Endothelial cell (in vitro differentiated cells): ENCODE results near the gene AP2A2. TPM values are rescaled to one million over a fixed set of nuclear protein-coding genes. Genes with fewer than 3 reads are reported as not detected.
"Not testable (repeated sequence)": the region's sequence is repeated elsewhere in the genome, so short reads cannot be mapped to it uniquely, and the experiment has no call there.

Experiments used
- DNase-seq: peaks from one replicate; pipeline ENCODE4 v3.0.0; 2021; ENCODE audit warnings: low spot score
- H3K27ac Mint-ChIP-seq: one replicate; pipeline ENCODE4 v1.8.0; 2021; ENCODE audit warnings: mixed read lengths, inconsistent platforms; ENCODE audit not compliant: unreplicated experiment
- H3K27me3 Mint-ChIP-seq: one replicate; pipeline ENCODE4 v1.8.0; 2021; ENCODE audit warnings: mild to moderate bottlenecking, moderate library complexity, mixed read lengths, inconsistent platforms; ENCODE audit not compliant: unreplicated experiment
- H3K36me3 Mint-ChIP-seq: one replicate; pipeline ENCODE4 v1.8.0; 2021; ENCODE audit warnings: mild to moderate bottlenecking, low read depth, mixed read lengths, inconsistent platforms; ENCODE audit not compliant: unreplicated experiment
- H3K4me1 Mint-ChIP-seq: one replicate; pipeline ENCODE4 v1.8.0; 2021; ENCODE audit warnings: mild to moderate bottlenecking, mixed read lengths, inconsistent platforms; ENCODE audit not compliant: unreplicated experiment
- H3K4me3 Mint-ChIP-seq: one replicate; pipeline ENCODE4 v1.8.0; 2021; ENCODE audit warnings: mild to moderate bottlenecking, mixed read lengths, inconsistent platforms; ENCODE audit not compliant: unreplicated experiment
- H3K9me3 Mint-ChIP-seq: one replicate; pipeline ENCODE4 v1.8.0; 2021; ENCODE audit warnings: mixed read lengths, inconsistent platforms; ENCODE audit not compliant: unreplicated experiment
- CTCF ChIP-seq: fragments of 200-600 bp; sonication (generic); IDR thresholded peaks from one replicate; pipeline ENCODE4 v1.5.0; 2021; ENCODE audit warnings: antibody characterized with exemption; ENCODE audit not compliant: unreplicated experiment
- total RNA-seq: library from RNA; stranded (reverse); fragmentation: NEBNext Ultra II Directional; extraction: Animal tissue kit (Norgen Biotek cat#: 25700); gene quantifications from one replicate; pipeline ENCODE4 v1.2.1, GENCODE V29; 2021; ENCODE audit not compliant: unreplicated experiment

The AP2A2 gene
- total RNA-seq, 1 donor from 2014 or later = 287 TPM

GRCh38 chr11:1015826-1016545 lies 90.3 kb downstream of the AP2A2 start:
- peaks cover 53% of the 10 kb centered on the region for H3K27me3 Mint-ChIP-seq

GRCh38 chr11:1016610-1017126 lies 91.0 kb downstream of the AP2A2 start:
- Mint-ChIP-seq H3K4me3 (peak overlapping the region; percentile 65), H3K27ac (peak overlapping the region; percentile 58), H3K36me3 (peaks cover 46% of the 10 kb centered on the region), H3K27me3 (peaks cover 50% of the 10 kb centered on the region), H3K4me1 (peaks cover 28% of the 10 kb centered on the region)
- not testable (repeated sequence) for DNase-seq, H3K9me3 Mint-ChIP-seq

More at GRCh38 chr11:1015826-1016545, 90.3 kb downstream of the AP2A2 start:
- TF ChIP-seq CTCF = no peak
- Mint-ChIP-seq H3K27ac (peak overlapping the region; percentile 58), H3K4me1 (peaks cover 28% of the 10 kb centered on the region), H3K36me3 (peaks cover 50% of the 10 kb centered on the region), H3K4me3 (peak overlapping the region; percentile 65), H3K9me3 (peaks cover 9% of the 10 kb centered on the region)
- DNase-seq = no peak

- no peak for DNase-seq
- no peak for TF ChIP-seq CTCF
- peaks cover 40% of the 10 kb centered on the region for H3K36me3 Mint-ChIP-seq
- H3K27me3 Mint-ChIP-seq = peaks cover 45% of the 10 kb centered on the region
- peaks cover 9% of the 10 kb centered on the region for H3K9me3 Mint-ChIP-seq
- peak overlapping the region; percentile 65 for H3K4me3 Mint-ChIP-seq
- peaks cover 28% of the 10 kb centered on the region for H3K4me1 Mint-ChIP-seq
- H3K27ac Mint-ChIP-seq = peak overlapping the region; percentile 58
Observed at GRCh38 chr11:1017269-1018005, 91.8 kb downstream of the AP2A2 start.

GRCh38 chr11:1018091-1018490 lies 92.4 kb downstream of the AP2A2 start:
- H3K27ac Mint-ChIP-seq = peak overlapping the region; percentile 58
- H3K4me3 Mint-ChIP-seq = peak overlapping the region; percentile 65

More at GRCh38 chr11:1018091-1018490, 92.4 kb downstream of the AP2A2 start:
- peaks cover 9% of the 10 kb centered on the region for H3K9me3 Mint-ChIP-seq
- peaks cover 44% of the 10 kb centered on the region for H3K36me3 Mint-ChIP-seq
- no peak for TF ChIP-seq CTCF
- peaks cover 34% of the 10 kb centered on the region for H3K4me1 Mint-ChIP-seq
- H3K27me3 Mint-ChIP-seq = peaks cover 50% of the 10 kb centered on the region
- no peak for DNase-seq
